H9 (cell line): ENCODE measurements around the gene CAPN5. TPM values are rescaled to one million over a fixed set of nuclear protein-coding genes. Genes with fewer than 3 reads are reported as not detected.

ENCODE experiments used
- DNase-seq: peaks from one replicate; pipeline ENCODE4 v3.0.0-alpha.2; 2017
- H2AFZ ChIP-seq: one replicate; pipeline ENCODE4 v1.6.1; 2013; ENCODE audit warnings: mild to moderate bottlenecking, low read length, control low read depth, moderate library complexity
- H2AK5ac ChIP-seq: 2 replicates; pipeline ENCODE4 v1.6.1; 2013; ENCODE audit warnings: low read length, control low read depth, mixed read lengths; ENCODE audit not compliant: insufficient read length
- H2BK120ac ChIP-seq: one replicate; pipeline ENCODE4 v1.6.1; 2013; ENCODE audit warnings: low read depth, mild to moderate bottlenecking, low read length, control low read depth, inconsistent platforms; ENCODE audit not compliant: poor library complexity, severe bottlenecking
- H2BK12ac ChIP-seq: 2 replicates; pipeline ENCODE4 v1.6.1; 2013; ENCODE audit warnings: low read length, control low read depth, mixed read lengths, low read depth; ENCODE audit not compliant: insufficient read length
- H2BK15ac ChIP-seq: 2 replicates; pipeline ENCODE4 v1.6.1; 2013; ENCODE audit warnings: low read depth, low read length, control low read depth
- H2BK20ac ChIP-seq: one replicate; pipeline ENCODE4 v1.6.1; 2013; ENCODE audit warnings: low read depth, mild to moderate bottlenecking, low read length, control low read depth, inconsistent platforms; ENCODE audit not compliant: poor library complexity, severe bottlenecking
- H2BK5ac ChIP-seq: 2 replicates; pipeline ENCODE4 v1.6.1; 2013; ENCODE audit warnings: low read length, control low read depth, mixed read lengths; ENCODE audit not compliant: insufficient read length
- H3K14ac ChIP-seq: 2 replicates; pipeline ENCODE4 v1.6.1; 2013; ENCODE audit warnings: low read length, control low read depth; ENCODE audit not compliant: insufficient read depth
- H3K18ac ChIP-seq: 2 replicates; pipeline ENCODE4 v1.6.1; 2013; ENCODE audit warnings: low read depth, mild to moderate bottlenecking, mixed read lengths, low read length, control low read depth; ENCODE audit not compliant: insufficient read length
- H3K23ac ChIP-seq: 2 replicates; pipeline ENCODE4 v1.6.1; 2013; ENCODE audit warnings: low read length, control low read depth, mixed read lengths, low read depth; ENCODE audit not compliant: insufficient read length
- H3K23me2 ChIP-seq: 2 replicates; pipeline ENCODE4 v1.6.1; 2013; ENCODE audit warnings: low read depth, mild to moderate bottlenecking, mixed read lengths, low read length, control low read depth; ENCODE audit not compliant: insufficient read length, poor library complexity, severe bottlenecking
- H3K27ac ChIP-seq: 2 replicates; pipeline ENCODE4 v1.5.1; 2013; ENCODE audit warnings: low read length, control low read depth, mixed read lengths, low read depth; ENCODE audit not compliant: insufficient read length
- H3K27me3 ChIP-seq: 2 replicates; pipeline ENCODE4 v1.6.1; 2013; ENCODE audit warnings: low read length, control low read depth, inconsistent platforms; ENCODE audit not compliant: insufficient read depth
- H3K4ac ChIP-seq: 2 replicates; pipeline ENCODE4 v1.6.1; 2013; ENCODE audit warnings: low read depth, mild to moderate bottlenecking, control low read depth, inconsistent platforms, low read length, moderate library complexity
- H3K4me1 ChIP-seq: 2 replicates; pipeline ENCODE4 v1.6.1; 2013; ENCODE audit warnings: low read length, control low read depth, inconsistent platforms; ENCODE audit not compliant: insufficient read depth
- H3K4me2 ChIP-seq: 2 replicates; pipeline ENCODE4 v1.6.1; 2013; ENCODE audit warnings: low read length, control low read depth, mixed read lengths; ENCODE audit not compliant: insufficient read length, insufficient read depth
- H3K56ac ChIP-seq: 2 replicates; pipeline ENCODE4 v1.6.1; 2013; ENCODE audit warnings: low read depth, mild to moderate bottlenecking, mixed read lengths, low read length, control low read depth; ENCODE audit not compliant: insufficient read length
- H3K79me1 ChIP-seq: 2 replicates; pipeline ENCODE4 v1.6.1; 2013; ENCODE audit warnings: low read depth, mild to moderate bottlenecking, moderate library complexity, low read length, control low read depth, inconsistent platforms; ENCODE audit not compliant: insufficient read depth, poor library complexity, severe bottlenecking
- H3K79me2 ChIP-seq: 2 replicates; pipeline ENCODE4 v1.6.1; 2013; ENCODE audit warnings: low read length, control low read depth, inconsistent platforms; ENCODE audit not compliant: insufficient read depth
- H3K9ac ChIP-seq: 2 replicates; pipeline ENCODE4 v1.6.1; 2013; ENCODE audit warnings: low read length, control low read depth, mixed read lengths; ENCODE audit not compliant: insufficient read length; ENCODE audit errors: extremely low read depth
- H3K9me3 ChIP-seq: one replicate; pipeline ENCODE4 v1.6.1; 2013; ENCODE audit warnings: low read depth, low read length, inconsistent platforms; ENCODE audit not compliant: control insufficient read depth
- H3T11ph ChIP-seq: one replicate; pipeline ENCODE4 v1.6.1; 2013; ENCODE audit warnings: mild to moderate bottlenecking, low read length, control low read depth, inconsistent platforms
- H4K20me1 ChIP-seq: one replicate; pipeline ENCODE4 v1.6.1; 2013; ENCODE audit not compliant: control insufficient read depth, insufficient read length, insufficient read depth
- H4K5ac ChIP-seq: 2 replicates; pipeline ENCODE4 v1.6.1; 2013; ENCODE audit warnings: low read depth, mild to moderate bottlenecking, mixed read lengths, low read length, control low read depth; ENCODE audit not compliant: insufficient read length
- H4K8ac ChIP-seq: replicated peaks from 2 replicates; pipeline ENCODE4 v1.6.1; 2013; ENCODE audit warnings: low read length, control low read depth, mixed read lengths, low read depth; ENCODE audit not compliant: insufficient read length
- H4K91ac ChIP-seq: 2 replicates; pipeline ENCODE4 v1.6.1; 2013; ENCODE audit warnings: low read depth, mild to moderate bottlenecking, moderate library complexity, mixed read lengths, low read length, control low read depth; ENCODE audit not compliant: insufficient read length
- H3K27ac Mint-ChIP-seq, 3 experiments: 2 replicates in 2 of 3; 3 replicates in 1 of 3; pipeline ENCODE4 v1.8.0; 2020 to 2021; ENCODE audit warnings: mixed read lengths in 3 of 3, mild to moderate bottlenecking in 1 of 3, moderate library complexity in 1 of 3
- H3K27me3 Mint-ChIP-seq: 2 replicates; pipeline ENCODE4 v1.8.0; 2021; ENCODE audit warnings: low read depth, mild to moderate bottlenecking, moderate library complexity, mixed read lengths
- H3K36me3 Mint-ChIP-seq, 3 experiments: 2 replicates in 2 of 3; 3 replicates in 1 of 3; pipeline ENCODE4 v1.8.0; 2020 to 2021; ENCODE audit warnings: low read depth in 3 of 3, mixed read lengths in 3 of 3; ENCODE audit not compliant: insufficient read depth in 1 of 3
- H3K4me1 Mint-ChIP-seq, 2 experiments: 2 replicates each; pipeline ENCODE4 v1.8.0; 2020; ENCODE audit warnings: mixed read lengths in 2 of 2
- H3K4me3 Mint-ChIP-seq, 2 experiments: 2 replicates in 1 of 2; 3 replicates in 1 of 2; pipeline ENCODE4 v1.8.0; 2020 to 2021; ENCODE audit warnings: mild to moderate bottlenecking in 2 of 2, mixed read lengths in 2 of 2, moderate library complexity in 1 of 2
- H3K9me3 Mint-ChIP-seq, 2 experiments: 2 replicates in 1 of 2; 3 replicates in 1 of 2; pipeline ENCODE4 v1.8.0; 2020; ENCODE audit warnings: mild to moderate bottlenecking in 2 of 2, mixed read lengths in 2 of 2, moderate library complexity in 1 of 2
- WGBS: extraction: QIAGEN DNeasy Blood & Tissue Kit; methylation state at CpG from one replicate; pipeline ENCODE4 v1.1.7; 2013; ENCODE audit warnings: missing lambda C conversion rate, low lambda C conversion rate, mixed read lengths; ENCODE audit not compliant: insufficient read length; ENCODE audit errors: extremely low coverage; 5-methylcytosine and 5-hydroxymethylcytosine counted together
- total RNA-seq: library from RNA; stranded (reverse); gene quantifications from 2 replicates; pipeline ENCODE4 v1.2.1, GENCODE V29; 2021
- TF ChIP-seq, protein P1 (sequence below): fragments of 200-600 bp; sonication (generic); conservative IDR thresholded peaks from 3 replicates; pipeline ENCODE4 v1.8.0; 2021; ENCODE audit warnings: antibody characterized with exemption, mild to moderate bottlenecking

Gene CAPN5
- total RNA-seq, 1 experiment from 2014 or later, result 16.7 TPM

GRCh38 chr11:77092382-77092781, 25.6 kb downstream of the CAPN5 start:
- Histone ChIP-seq H2AK5ac (no peak overlapping the region), H4K5ac (no peak overlapping the region), H3K4ac (no peak overlapping the region), H3K23ac (no peak overlapping the region), H3K4me1 (no peaks in the 10 kb centered on the region), H3K14ac (no peak overlapping the region), H3K27ac (no peak overlapping the region), H3K4me2 (no peak overlapping the region), H3K23me2 (no peaks in the 10 kb centered on the region), H2BK15ac (no peak overlapping the region), H3K79me1 (no peaks in the 10 kb centered on the region), H3K9ac (no peak overlapping the region), H4K8ac (no peak overlapping the region), H2BK12ac (no peak overlapping the region), H2BK20ac (no peak overlapping the region), H4K91ac (no peak overlapping the region), H2AFZ (no peak overlapping the region), H3T11ph (no peak overlapping the region), H4K20me1 (no peaks in the 10 kb centered on the region), H2BK5ac (no peak overlapping the region), H3K9me3 (no peaks in the 10 kb centered on the region), H3K27me3 (no peaks in the 10 kb centered on the region), H3K18ac (no peak overlapping the region), H3K79me2 (no peaks in the 10 kb centered on the region), H3K56ac (no peak overlapping the region), H2BK120ac (no peak overlapping the region)
- Mint-ChIP-seq H3K27me3 (no peaks in the 10 kb centered on the region), H3K36me3 (peaks cover 0 to 3% (median 0%) of the 10 kb centered on the region in 3 experiments; a peak in 2 of 7 replicates), H3K4me3 (no peak overlapping the region), H3K27ac (no peak overlapping the region), H3K4me1 (peaks cover 6 to 19% of the 10 kb centered on the region in 2 experiments), H3K9me3 (peaks cover 0 to 3% of the 10 kb centered on the region in 2 experiments; a peak in 1 of 5 replicates)
- DNase-seq, result no peak
- TF ChIP-seq, protein P1, sequence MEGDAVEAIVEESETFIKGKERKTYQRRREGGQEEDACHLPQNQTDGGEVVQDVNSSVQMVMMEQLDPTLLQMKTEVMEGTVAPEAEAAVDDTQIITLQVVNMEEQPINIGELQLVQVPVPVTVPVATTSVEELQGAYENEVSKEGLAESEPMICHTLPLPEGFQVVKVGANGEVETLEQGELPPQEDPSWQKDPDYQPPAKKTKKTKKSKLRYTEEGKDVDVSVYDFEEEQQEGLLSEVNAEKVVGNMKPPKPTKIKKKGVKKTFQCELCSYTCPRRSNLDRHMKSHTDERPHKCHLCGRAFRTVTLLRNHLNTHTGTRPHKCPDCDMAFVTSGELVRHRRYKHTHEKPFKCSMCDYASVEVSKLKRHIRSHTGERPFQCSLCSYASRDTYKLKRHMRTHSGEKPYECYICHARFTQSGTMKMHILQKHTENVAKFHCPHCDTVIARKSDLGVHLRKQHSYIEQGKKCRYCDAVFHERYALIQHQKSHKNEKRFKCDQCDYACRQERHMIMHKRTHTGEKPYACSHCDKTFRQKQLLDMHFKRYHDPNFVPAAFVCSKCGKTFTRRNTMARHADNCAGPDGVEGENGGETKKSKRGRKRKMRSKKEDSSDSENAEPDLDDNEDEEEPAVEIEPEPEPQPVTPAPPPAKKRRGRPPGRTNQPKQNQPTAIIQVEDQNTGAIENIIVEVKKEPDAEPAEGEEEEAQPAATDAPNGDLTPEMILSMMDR, result no peak
- no CpG with 5 or more reads among the region's 7 CpGs for WGBS
